Neutrophil (primary cell): Measurements from ENCODE around the gene PPDPF.

Experiments
- H3K27ac ChIP-seq: fragments of 200-600 bp; sonication (generic); 2 replicates; pipeline ENCODE4 v1.5.1; 2016; ENCODE audit warnings: mild to moderate bottlenecking, moderate library complexity
- H3K27me3 ChIP-seq: fragments of 200-600 bp; sonication (generic); 2 replicates; pipeline ENCODE4 v1.6.0; 2016; ENCODE audit warnings: mild to moderate bottlenecking
- H3K36me3 ChIP-seq: fragments of 200-600 bp; sonication (generic); 2 replicates; pipeline ENCODE4 v1.5.1; 2017
- H3K4me1 ChIP-seq, 2 experiments: fragments of 200-600 bp in 1 of 2; sonication (generic) in 1 of 2; 1 replicate in 1 of 2; 2 replicates in 1 of 2; pipeline versions ENCODE4 v1.5.1 to v1.6.1; 2013 to 2016; ENCODE audit warnings: low read depth in 1 of 2, low read length in 1 of 2, mild to moderate bottlenecking in 1 of 2, moderate library complexity in 1 of 2; ENCODE audit not compliant: control insufficient read depth in 1 of 2, insufficient read depth in 1 of 2
- H3K4me3 ChIP-seq, 2 experiments: fragments of 200-600 bp in 1 of 2; sonication (generic) in 1 of 2; 1 replicate in 1 of 2; 2 replicates in 1 of 2; pipeline ENCODE4 v1.5.1; 2013 to 2016; ENCODE audit warnings: low read depth in 1 of 2, low read length in 1 of 2, mild to moderate bottlenecking in 1 of 2, moderate library complexity in 1 of 2
- H3K9me3 ChIP-seq: fragments of 200-600 bp; sonication (generic); 2 replicates; pipeline ENCODE4 v1.5.1; 2016
- TF ChIP-seq, protein P1 (sequence below): fragments of 200-600 bp; sonication (generic); IDR thresholded peaks from 2 replicates; pipeline ENCODE4 v1.5.1; 2016; ENCODE audit warnings: antibody characterized with exemption

The PPDPF gene

DNA sequence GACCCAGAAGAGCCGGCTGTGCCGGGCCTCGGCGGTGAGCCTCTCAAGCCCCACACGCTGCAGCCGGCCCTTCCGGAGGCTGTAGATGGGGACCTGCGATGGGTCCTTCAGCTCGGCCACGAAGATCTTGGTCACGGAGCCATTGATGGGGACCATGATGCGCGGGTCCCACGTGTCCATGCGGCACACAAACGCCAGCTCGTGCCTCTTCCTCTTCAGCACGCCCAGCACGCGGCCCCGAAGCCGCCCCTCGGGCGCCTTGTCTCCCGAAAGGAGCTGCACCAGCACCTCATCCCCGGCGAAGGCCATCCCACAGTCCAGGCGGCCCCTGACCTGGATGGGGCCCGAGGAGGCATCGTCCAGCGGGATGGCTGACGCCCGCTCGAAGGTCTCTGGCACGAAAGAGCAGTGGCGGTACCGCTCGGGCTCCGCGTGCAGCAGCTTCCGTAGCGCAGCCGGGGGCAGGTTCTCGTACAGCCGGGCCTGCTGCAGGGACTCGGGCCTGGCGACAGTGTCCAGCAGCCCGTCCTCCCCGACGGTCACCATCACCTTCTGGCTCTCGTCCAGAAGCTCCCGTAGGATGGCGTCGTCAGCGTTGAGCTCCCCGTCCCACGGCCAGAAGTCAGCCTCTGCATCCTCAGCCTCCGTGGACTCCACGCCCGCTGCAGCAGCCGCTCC lies 44.6 kb downstream of the PPDPF start:
- Histone ChIP-seq H3K36me3 (peaks cover 93% of the 10 kb centered on the region), H3K4me3 (no peak overlapping the region), H3K9me3 (no peaks in the 10 kb centered on the region), H3K27me3 (peaks cover 10% of the 10 kb centered on the region), H3K27ac (no peak overlapping the region), H3K4me1 (peaks cover 37% of the 10 kb centered on the region in 2 experiments)
- TF ChIP-seq, protein P1, sequence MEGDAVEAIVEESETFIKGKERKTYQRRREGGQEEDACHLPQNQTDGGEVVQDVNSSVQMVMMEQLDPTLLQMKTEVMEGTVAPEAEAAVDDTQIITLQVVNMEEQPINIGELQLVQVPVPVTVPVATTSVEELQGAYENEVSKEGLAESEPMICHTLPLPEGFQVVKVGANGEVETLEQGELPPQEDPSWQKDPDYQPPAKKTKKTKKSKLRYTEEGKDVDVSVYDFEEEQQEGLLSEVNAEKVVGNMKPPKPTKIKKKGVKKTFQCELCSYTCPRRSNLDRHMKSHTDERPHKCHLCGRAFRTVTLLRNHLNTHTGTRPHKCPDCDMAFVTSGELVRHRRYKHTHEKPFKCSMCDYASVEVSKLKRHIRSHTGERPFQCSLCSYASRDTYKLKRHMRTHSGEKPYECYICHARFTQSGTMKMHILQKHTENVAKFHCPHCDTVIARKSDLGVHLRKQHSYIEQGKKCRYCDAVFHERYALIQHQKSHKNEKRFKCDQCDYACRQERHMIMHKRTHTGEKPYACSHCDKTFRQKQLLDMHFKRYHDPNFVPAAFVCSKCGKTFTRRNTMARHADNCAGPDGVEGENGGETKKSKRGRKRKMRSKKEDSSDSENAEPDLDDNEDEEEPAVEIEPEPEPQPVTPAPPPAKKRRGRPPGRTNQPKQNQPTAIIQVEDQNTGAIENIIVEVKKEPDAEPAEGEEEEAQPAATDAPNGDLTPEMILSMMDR = no peak

DNA sequence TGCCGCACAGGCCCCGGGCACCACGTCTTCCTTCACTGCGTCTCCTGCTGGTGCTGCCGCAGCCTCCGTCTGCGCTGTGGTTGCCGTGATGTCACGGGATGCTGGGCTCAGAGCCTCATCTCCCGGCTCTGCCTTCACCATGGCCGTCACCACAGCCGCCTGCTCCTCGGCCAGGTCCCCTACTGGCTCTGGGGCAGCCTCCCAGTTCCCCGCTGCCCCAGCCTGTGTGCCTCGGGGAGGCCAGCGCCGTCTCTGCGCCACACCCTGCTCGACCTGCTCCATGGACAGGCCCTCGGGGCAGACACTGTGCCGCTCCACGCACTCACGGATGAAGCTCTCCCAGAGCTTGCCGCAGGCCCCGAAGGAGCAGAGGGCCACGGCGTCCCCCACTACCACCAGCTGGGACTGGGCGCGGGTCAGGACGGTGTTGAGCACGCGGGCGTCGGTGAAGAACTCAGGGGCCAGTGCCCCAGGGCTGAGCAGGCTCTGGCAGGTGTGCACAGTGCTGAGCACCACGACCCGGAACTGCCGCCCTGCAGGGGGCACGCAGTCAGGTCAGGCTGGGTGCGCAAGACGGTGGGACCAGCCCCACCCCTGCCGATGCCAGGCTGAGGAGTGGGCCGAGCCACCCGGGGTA lies 45.3 kb downstream of the PPDPF start:
- Histone ChIP-seq H3K27me3 (peaks cover 10% of the 10 kb centered on the region), H3K4me1 (peaks cover 39 to 43% of the 10 kb centered on the region in 2 experiments), H3K27ac (no peak overlapping the region), H3K4me3 (no peak overlapping the region), H3K9me3 (no peaks in the 10 kb centered on the region), H3K36me3 (peaks cover 93% of the 10 kb centered on the region)
- TF ChIP-seq, protein P1 = no peak

DNA sequence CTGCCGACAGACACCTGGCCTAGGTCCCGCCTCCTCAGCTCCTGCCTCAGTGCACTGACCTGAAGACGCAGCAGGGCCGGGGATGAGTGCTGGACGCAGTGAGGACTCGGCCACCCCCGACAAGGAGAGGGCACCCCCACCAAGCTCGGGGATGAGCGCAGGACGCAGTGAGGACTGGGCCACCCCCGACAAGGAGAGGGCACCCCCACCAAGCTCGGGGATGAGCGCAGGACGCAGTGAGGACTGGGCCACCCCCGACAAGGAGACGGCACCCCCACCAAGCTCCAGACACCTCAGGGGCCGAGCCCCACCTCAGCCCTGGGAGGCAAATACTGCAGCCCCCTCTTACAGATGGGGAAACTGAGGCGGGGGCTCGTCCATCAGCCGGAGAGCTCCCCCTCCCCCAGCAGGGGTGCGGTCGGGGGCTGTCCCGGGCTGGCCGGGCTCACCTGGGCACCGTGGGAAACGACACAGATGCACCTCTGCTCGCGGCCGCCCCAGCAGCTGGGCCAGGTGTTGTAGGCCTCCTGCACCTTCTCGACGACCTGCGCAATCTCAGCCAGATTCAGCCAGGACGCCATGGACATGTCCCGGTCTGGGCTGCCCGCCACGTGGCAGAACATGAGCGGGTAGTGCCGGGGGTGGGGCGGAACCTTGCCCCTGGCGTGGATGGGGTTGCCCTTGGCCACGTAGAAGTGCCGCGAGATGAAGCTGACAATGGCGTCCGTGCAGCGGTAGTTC lies 46.0 kb downstream of the PPDPF start:
- H3K4me1 ChIP-seq = peaks cover 39 to 45% of the 10 kb centered on the region in 2 experiments
- H3K9me3 ChIP-seq = no peaks in the 10 kb centered on the region
- TF ChIP-seq, protein P1 = no peak
- peak overlapping the region; percentile 63 to 69 for H3K4me3 ChIP-seq
- H3K36me3 ChIP-seq = peaks cover 87% of the 10 kb centered on the region
- peak overlapping the region; percentile 97 for H3K27ac ChIP-seq
- H3K27me3 ChIP-seq = peaks cover 10% of the 10 kb centered on the region

DNA sequence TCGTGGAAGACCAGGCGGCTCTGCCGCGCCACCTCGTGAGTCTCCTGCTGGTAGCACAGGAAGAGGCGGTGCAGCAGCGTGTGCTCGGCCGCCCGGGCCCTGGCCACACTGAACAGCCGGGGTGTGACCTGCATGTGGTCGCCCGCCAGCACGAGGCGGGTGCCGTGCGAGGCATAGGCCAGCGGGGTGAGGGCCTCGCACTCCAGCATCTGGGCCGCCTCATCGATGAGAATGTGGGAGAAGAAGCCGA lies 46.5 kb downstream of the PPDPF start:
- TF ChIP-seq, protein P1 = no peak
- Histone ChIP-seq H3K27me3 (peaks cover 11% of the 10 kb centered on the region), H3K36me3 (peaks cover 85% of the 10 kb centered on the region), H3K4me1 (peaks cover 39 to 46% of the 10 kb centered on the region in 2 experiments), H3K27ac (peak overlapping the region; percentile 97), H3K4me3 (peak overlapping the region; percentile 63 to 69), H3K9me3 (no peaks in the 10 kb centered on the region)

DNA sequence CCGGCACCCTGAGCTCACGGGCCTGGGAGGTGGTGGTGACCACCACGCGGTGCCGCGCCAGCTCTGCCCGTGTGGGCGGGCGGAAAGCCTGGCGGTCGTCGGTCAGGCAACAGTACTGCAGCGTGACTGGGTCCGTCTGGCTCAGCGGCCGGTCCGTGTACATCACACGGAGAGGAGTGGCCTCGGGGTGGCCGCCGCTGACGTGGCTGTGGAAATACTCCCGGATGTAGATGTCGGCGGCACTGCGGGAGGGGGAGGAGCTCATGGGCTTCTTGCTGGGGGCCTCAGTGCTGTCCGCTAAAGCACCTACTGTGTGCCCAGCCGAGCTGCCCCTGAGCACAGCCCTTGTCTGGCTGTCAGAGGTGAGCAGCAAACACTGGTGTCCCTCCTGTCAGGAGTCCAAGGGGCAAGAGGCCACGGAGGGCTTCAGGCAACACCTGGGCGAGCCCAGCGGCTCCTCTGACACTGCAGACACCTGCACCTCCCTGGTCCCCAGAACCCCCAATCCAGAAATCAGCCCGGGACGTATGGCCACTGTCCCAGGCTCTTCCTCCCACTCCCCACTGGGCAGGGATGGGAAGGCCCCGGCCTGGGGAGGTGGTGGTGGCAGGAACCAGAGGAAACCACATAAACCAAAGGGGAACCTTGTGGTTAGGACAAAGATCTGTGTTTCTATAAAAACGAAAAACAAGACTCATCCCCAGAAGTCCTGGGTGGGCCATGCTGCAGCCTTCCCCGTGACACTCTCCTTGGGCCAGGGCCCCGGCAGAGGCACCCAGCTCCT lies 47.0 kb downstream of the PPDPF start:
- peaks cover 85% of the 10 kb centered on the region for H3K36me3 ChIP-seq
- H3K4me1 ChIP-seq = peaks cover 40 to 52% of the 10 kb centered on the region in 2 experiments
- H3K27ac ChIP-seq = peak overlapping the region; percentile 97
- TF ChIP-seq, protein P1 = peak; percentile 69
- H3K9me3 ChIP-seq = no peaks in the 10 kb centered on the region
- peaks cover 15% of the 10 kb centered on the region for H3K27me3 ChIP-seq
- peak overlapping the region; percentile 63 to 69 for H3K4me3 ChIP-seq
